IPS-15b (cell line): ENCODE results near the gene RIMOC1.
"Not testable (repeated sequence)": the region's sequence is repeated elsewhere in the genome, so short reads cannot be mapped to it uniquely, and the experiment has no call there.

Source experiments
- H3K27me3 ChIP-seq: one replicate; pipeline ENCODE4 v1.6.1; 2013; ENCODE audit warnings: low read length; ENCODE audit not compliant: control insufficient read depth, insufficient read depth
- H3K36me3 ChIP-seq: one replicate; pipeline ENCODE4 v1.6.1; 2013; ENCODE audit warnings: low read length; ENCODE audit not compliant: control insufficient read depth, insufficient read depth
- H3K4me1 ChIP-seq: one replicate; pipeline ENCODE4 v1.6.1; 2013; ENCODE audit warnings: mild to moderate bottlenecking, low read length; ENCODE audit not compliant: control insufficient read depth, insufficient read depth
- H3K4me3 ChIP-seq: one replicate; pipeline ENCODE4 v1.5.1; 2013; ENCODE audit warnings: low read depth, low read length
- H3K9ac ChIP-seq: one replicate; pipeline ENCODE4 v1.6.1; 2013; ENCODE audit warnings: low read depth, mild to moderate bottlenecking, low read length
- H3K9me3 ChIP-seq: one replicate; pipeline ENCODE4 v1.6.1; 2013; ENCODE audit warnings: mild to moderate bottlenecking, low read length; ENCODE audit not compliant: control insufficient read depth, insufficient read depth

RIMOC1 gene

DNA sequence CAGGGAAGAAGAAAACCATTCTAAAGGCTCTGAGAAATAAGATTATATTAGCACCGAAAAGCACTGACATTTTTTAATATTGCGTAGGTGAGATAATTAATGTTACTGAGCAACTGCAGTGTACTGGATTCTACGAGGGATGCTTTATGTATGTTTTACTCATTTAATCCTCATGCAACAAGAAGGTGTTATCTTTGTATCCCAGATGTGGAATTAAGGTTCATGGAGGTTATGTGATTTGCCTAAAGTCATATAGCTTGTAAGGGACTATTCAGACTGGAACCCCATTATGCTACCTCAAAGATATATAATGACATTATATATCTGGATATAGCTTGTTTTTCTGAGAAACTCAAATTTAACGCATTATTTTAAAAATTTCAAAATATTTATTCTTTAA lies 23.5 kb downstream of the RIMOC1 start:
- no peak overlapping the region for H3K9ac ChIP-seq
- no peak overlapping the region for H3K4me3 ChIP-seq
- H3K27me3 ChIP-seq: no peaks in the 10 kb centered on the region
- no peaks in the 10 kb centered on the region for H3K4me1 ChIP-seq
- H3K9me3 ChIP-seq: no peaks in the 10 kb centered on the region
- H3K36me3 ChIP-seq: no peaks in the 10 kb centered on the region

DNA sequence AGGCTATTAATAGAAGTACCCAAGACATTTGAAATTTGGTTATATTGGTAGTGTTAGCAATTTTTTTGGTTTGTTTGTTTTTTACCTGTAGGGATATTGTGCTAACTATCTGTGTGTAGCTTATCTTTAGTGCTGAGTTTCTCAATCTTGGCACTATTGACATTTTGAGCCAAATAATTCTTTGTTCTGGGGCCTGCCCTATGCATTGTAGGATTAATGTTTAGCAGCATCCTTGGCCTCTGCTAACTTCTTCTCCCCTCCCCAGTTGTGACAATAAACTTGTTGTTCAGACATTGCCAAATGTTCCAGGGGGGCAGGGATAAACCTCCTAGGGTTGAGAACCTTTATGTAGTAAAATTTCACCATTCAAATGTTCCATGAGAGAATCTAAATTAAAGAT lies 24.9 kb downstream of the RIMOC1 start:
- no peak overlapping the region for H3K9ac ChIP-seq
- H3K27me3 ChIP-seq: no peaks in the 10 kb centered on the region
- H3K4me1 ChIP-seq: no peaks in the 10 kb centered on the region
- H3K4me3 ChIP-seq: no peak overlapping the region
- H3K9me3 ChIP-seq: no peaks in the 10 kb centered on the region
- H3K36me3 ChIP-seq: no peaks in the 10 kb centered on the region

DNA sequence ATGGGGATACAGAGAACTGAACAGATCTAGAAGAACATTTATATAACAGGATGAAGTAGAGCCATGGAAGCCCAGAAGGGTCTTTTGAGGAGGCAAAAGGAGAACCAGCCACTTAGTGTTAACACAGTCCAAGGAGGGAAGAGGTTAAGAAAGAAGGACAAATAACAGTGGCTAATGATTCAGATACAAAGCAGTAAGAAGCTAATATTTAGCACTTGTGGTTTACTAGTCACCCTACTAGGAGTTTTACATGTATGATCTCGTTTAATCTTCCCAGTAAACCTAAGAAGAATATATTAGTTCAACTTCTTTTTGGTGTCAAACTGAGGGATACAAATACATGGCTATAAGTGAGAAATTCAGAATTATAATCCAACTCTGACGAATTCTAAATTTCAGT lies 28.6 kb downstream of the RIMOC1 start:
- Histone ChIP-seq H3K36me3 (no peaks in the 10 kb centered on the region), H3K9me3 (no peaks in the 10 kb centered on the region), H3K27me3 (no peaks in the 10 kb centered on the region), H3K4me1 (peaks cover 2% of the 10 kb centered on the region), H3K4me3 (no peak overlapping the region), H3K9ac (no peak overlapping the region)

DNA sequence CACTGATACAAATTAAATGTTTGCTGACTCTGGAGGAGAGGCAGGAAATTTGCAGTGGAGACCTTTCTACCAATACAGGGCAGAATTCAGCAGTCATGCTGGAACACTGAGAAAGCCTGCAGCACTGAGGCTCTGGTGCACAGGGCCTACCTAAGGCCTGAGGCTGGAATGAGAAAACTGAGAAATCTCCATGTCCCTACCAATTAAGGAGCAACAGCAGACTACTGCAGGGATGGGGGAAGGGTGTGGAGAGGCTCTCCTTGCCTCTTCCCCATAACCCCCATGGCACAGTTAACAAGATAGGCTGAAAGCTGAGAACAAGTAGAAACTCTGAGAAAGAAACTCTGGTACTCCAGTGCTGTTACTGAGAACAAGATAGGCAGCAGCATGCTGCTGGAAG lies 31.4 kb downstream of the RIMOC1 start:
- Histone ChIP-seq H3K4me1 (peaks cover 2% of the 10 kb centered on the region), H3K27me3 (no peaks in the 10 kb centered on the region), H3K9me3 (no peaks in the 10 kb centered on the region), H3K9ac (no peak overlapping the region), H3K4me3 (no peak overlapping the region), H3K36me3 (no peaks in the 10 kb centered on the region)

DNA sequence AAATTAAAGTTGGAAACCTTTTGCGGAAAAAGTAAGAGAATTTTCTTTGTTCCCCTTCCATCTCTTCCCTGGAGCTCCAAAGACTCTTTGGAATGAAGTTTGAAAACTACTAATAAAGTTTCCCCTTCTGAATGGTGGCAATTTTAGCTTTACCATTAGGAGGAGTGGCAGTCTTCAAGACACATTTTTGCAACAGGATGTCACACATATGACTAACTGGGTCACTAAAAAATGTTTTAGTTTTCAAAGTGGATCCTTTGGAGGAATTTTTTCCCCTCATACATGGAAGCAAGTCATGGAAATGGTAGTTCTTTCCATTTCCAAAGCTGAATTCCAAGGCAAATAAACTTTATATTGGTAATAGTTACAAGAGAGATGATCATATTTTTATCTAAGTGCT lies 36.5 kb downstream of the RIMOC1 start:
- no peaks in the 10 kb centered on the region for H3K9me3 ChIP-seq
- H3K27me3 ChIP-seq: no peaks in the 10 kb centered on the region
- H3K4me1 ChIP-seq: peaks cover 2% of the 10 kb centered on the region
- H3K4me3 ChIP-seq: no peak overlapping the region
- no peak overlapping the region for H3K9ac ChIP-seq
- H3K36me3 ChIP-seq: no peaks in the 10 kb centered on the region

DNA sequence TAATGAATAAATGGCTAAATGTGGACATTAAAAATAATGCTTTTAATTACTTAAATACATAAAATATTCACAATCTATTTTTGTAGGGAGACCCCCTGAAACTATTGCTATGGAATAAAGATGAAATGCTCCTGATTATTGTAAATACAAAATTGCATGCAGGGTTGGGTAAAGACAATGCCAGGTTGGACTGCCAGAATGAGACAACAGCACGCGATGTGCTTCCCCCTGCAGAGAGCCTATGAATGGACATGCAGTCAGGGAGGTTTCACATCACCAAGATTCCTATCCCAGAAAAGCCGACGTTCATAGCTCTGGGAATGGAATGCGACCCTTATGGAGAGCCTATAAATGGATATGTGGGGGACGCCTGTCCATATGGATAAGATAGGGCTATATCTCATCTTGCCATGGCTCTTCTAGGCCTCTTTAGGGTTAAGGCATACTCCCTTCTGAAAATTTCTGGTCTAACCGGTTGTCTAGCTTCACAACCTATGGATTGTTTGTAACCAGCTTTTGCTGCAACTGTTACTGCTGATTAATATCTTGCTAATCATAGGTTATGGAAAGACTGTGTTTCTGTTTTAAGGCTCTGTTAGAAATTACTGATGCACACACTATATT lies 41.3 kb downstream of the RIMOC1 start:
- not testable (repeated sequence) for H3K9ac ChIP-seq, H3K4me3 ChIP-seq, H3K4me1 ChIP-seq, H3K27me3 ChIP-seq, H3K36me3 ChIP-seq, H3K9me3 ChIP-seq

DNA sequence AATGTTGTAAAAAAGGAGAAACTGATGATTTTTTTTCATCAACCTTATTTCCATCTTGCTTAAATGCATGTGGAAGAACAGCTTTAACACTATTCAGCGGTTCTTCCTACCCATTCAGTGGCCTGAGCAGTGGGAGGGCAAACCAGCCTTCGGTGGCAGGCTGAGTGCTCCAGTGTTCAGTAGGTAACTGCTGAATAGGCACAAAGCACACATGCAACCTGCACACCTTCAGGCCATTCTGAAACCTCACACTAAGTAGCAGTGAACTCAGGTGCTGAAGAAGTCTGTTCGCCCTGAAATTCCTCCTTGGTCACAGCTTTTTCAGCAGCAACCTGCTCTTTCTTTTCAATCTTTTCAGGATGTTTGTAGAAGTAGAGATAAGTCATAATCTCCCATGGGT lies 47.1 kb downstream of the RIMOC1 start:
- H3K4me3 ChIP-seq: no peak overlapping the region
- H3K36me3 ChIP-seq: no peaks in the 10 kb centered on the region
- no peak overlapping the region for H3K9ac ChIP-seq
- H3K4me1 ChIP-seq: no peaks in the 10 kb centered on the region
- no peaks in the 10 kb centered on the region for H3K27me3 ChIP-seq
- no peaks in the 10 kb centered on the region for H3K9me3 ChIP-seq
